Stomach (tissue), 19 donors: Measurements from ENCODE around the gene PEMT. TPM values are rescaled to one million over a fixed set of nuclear protein-coding genes. Genes with fewer than 3 reads are reported as not detected.
"Not testable (repeated sequence)": the region's sequence is repeated elsewhere in the genome, so short reads cannot be mapped to it uniquely, and the experiment has no call there.

Source experiments
- DNase-seq, 2 donors: peaks; one replicate each; pipeline versions ENCODE4 v3.0.0 to v3.0.0-alpha.2; 2013 to 2019
- H3K27ac ChIP-seq, 5 donors: fragments of 200-600 bp in 4 of 5; sonication (generic) in 4 of 5; one replicate each; pipeline ENCODE4 v1.5.1; 2013 to 2019; ENCODE audit warnings: mild to moderate bottlenecking in 1 of 5, moderate library complexity in 1 of 5
- H3K27me3 ChIP-seq, 3 donors: fragments of 200-600 bp; sonication (generic); one replicate each; pipeline ENCODE4 v1.5.1; 2017 to 2019; ENCODE audit warnings: mixed run types in 1 of 3
- H3K36me3 ChIP-seq, 4 donors: fragments of 200-600 bp; sonication (generic); 1 replicate in 3 of 4; 2 replicates in 1 of 4; pipeline ENCODE4 v1.5.1; 2016 to 2019
- H3K4me1 ChIP-seq, 4 donors: fragments of 200-600 bp; sonication (generic); one replicate each; pipeline ENCODE4 v1.5.1; 2016 to 2019
- H3K4me3 ChIP-seq, 4 donors: fragments of 200-600 bp; sonication (generic) in 3 of 4; one replicate each; pipeline ENCODE4 v1.5.1; 2016 to 2019; ENCODE audit warnings: mild to moderate bottlenecking in 1 of 4
- H3K9me3 ChIP-seq, 4 donors: fragments of 200-600 bp; sonication (generic); one replicate each; pipeline ENCODE4 v1.5.1; 2016 to 2019
- CTCF ChIP-seq, 7 experiments: fragments of 450-650 bp in 4 of 7; fragments of 200-600 bp in 3 of 7; sonication (generic) in 3 of 7; IDR thresholded peaks; one replicate each; pipeline ENCODE4 v1.5.1; 2016 to 2019; ENCODE audit warnings: antibody characterized with exemption in 7 of 7, control low read depth in 2 of 7, mild to moderate bottlenecking in 1 of 7
- EP300 ChIP-seq: sonication (generic); formaldehyde crosslinking; IDR thresholded peaks from one replicate; pipeline ENCODE4 v1.6.1; 2017; ENCODE audit warnings: antibody characterized with exemption
- POLR2A ChIP-seq, 4 donors: fragments of 450-650 bp; IDR thresholded peaks; one replicate each; pipeline ENCODE4 v1.6.1; 2016; ENCODE audit warnings: antibody characterized with exemption in 4 of 4, control low read depth in 2 of 4, mild to moderate bottlenecking in 1 of 4, moderate library complexity in 1 of 4
- POLR2AphosphoS5 ChIP-seq, 3 donors: sonication (generic); formaldehyde crosslinking; IDR thresholded peaks; one replicate each; pipeline ENCODE4 v1.6.1; 2016; ENCODE audit warnings: antibody characterized with exemption in 3 of 3
- WGBS, 5 donors: extraction: QIAGEN DNeasy Blood & Tissue Kit in 3 of 5; methylation state at CpG; one replicate each; pipeline versions ENCODE4 v1.1.5 to v1.1.7; 2013 to 2018; 5-methylcytosine and 5-hydroxymethylcytosine counted together
- intact Hi-C: fragments of 100-400 bp; cut with DNase I; formaldehyde crosslinking; loops from one replicate; pipeline ENCODE4 v1.15.1; 2023; ENCODE audit warnings: low total_unique reads
- long read RNA-seq, 10 donors: transcript quantifications; one replicate each; lab custom pipeline, GENCODE V29; 2026
- polyA plus RNA-seq, 3 donors: library from polyadenylated mRNA; stranded (reverse); fragments of 200-250 nt; gene quantifications; one replicate each; pipeline ENCODE4 v1.2.3, GENCODE V29; 2013
- total RNA-seq, 5 donors: library from RNA; depleted of rRNA; stranded (reverse); fragments of >200 nt; gene quantifications; one replicate each; pipeline versions ENCODE4 v1.1.0 to v1.2.3, GENCODE V29; 2014 to 2016
- donor health status: healthy with polysubstance abuse.
- donor health status: Bipolar disorder and iron deficiency.
- donor health status: healthy.

The PEMT gene, protein sequence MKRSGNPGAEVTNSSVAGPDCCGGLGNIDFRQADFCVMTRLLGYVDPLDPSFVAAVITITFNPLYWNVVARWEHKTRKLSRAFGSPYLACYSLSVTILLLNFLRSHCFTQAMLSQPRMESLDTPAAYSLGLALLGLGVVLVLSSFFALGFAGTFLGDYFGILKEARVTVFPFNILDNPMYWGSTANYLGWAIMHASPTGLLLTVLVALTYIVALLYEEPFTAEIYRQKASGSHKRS
- total RNA-seq (10 to 100 TPM in 4 of 5 donors, 1 to 10 TPM in 1; 7.0 to 44.6 (median 30.3) TPM), polyA plus RNA-seq (10 to 100 TPM; 13.3 to 38.1 (median 23.7) TPM)
- long read RNA-seq, donor 1, partial matches to known transcripts: 0 of 1 reads
- long read RNA-seq, donor 1, other reads (novel, unspliced or antisense): 0 of 1 reads
- long read RNA-seq, donor 2, transcript PEMT-201 (7 exons, 1,013 nt): major isoform, 7 of 10 reads
- long read RNA-seq, donor 2, partial matches to known transcripts: 0 of 10 reads
- long read RNA-seq, donor 2, other reads (novel, unspliced or antisense): 0 of 10 reads
- long read RNA-seq, donor 3, transcript PEMT-201 (7 exons, 1,013 nt): major isoform, 5 of 9 reads
- long read RNA-seq, donor 3, partial matches to known transcripts: 0 of 9 reads
- long read RNA-seq, donor 3, other reads (novel, unspliced or antisense): 0 of 9 reads
- long read RNA-seq, donor 4, partial matches to known transcripts: 0 of 3 reads
- long read RNA-seq, donor 4, other reads (novel, unspliced or antisense): 0 of 3 reads
- long read RNA-seq, donor 5, transcript PEMT-201 (7 exons, 1,013 nt): major isoform, 9 of 11 reads
- long read RNA-seq, donor 5, partial matches to known transcripts: 0 of 11 reads
- long read RNA-seq, donor 5, other reads (novel, unspliced or antisense): 0 of 11 reads
- long read RNA-seq, donor 6, transcript PEMT-201 (7 exons, 1,013 nt): major isoform, 23 of 25 reads
- long read RNA-seq, donor 6, partial matches to known transcripts: 0 of 25 reads
- long read RNA-seq, donor 6, other reads (novel, unspliced or antisense): 0 of 25 reads
- long read RNA-seq, donor 7, transcript PEMT-201 (7 exons, 1,013 nt): major isoform, 11 of 13 reads
- long read RNA-seq, donor 7, partial matches to known transcripts: 0 of 13 reads
- long read RNA-seq, donor 7, other reads (novel, unspliced or antisense): 0 of 13 reads
- long read RNA-seq, donor 8, transcript PEMT-201 (7 exons, 1,013 nt): major isoform, 12 of 15 reads
- long read RNA-seq, donor 8, partial matches to known transcripts: 0 of 15 reads
- long read RNA-seq, donor 8, other reads (novel, unspliced or antisense): 0 of 15 reads
- long read RNA-seq, donor 9, partial matches to known transcripts: 0 of 6 reads
- long read RNA-seq, donor 9, other reads (novel, unspliced or antisense): 0 of 6 reads
- long read RNA-seq, donor 10, transcript PEMT-201 (7 exons, 1,013 nt): major isoform, 5 of 8 reads
- long read RNA-seq, donor 10, partial matches to known transcripts: 0 of 8 reads
- long read RNA-seq, donor 10, other reads (novel, unspliced or antisense): 0 of 8 reads

DNA sequence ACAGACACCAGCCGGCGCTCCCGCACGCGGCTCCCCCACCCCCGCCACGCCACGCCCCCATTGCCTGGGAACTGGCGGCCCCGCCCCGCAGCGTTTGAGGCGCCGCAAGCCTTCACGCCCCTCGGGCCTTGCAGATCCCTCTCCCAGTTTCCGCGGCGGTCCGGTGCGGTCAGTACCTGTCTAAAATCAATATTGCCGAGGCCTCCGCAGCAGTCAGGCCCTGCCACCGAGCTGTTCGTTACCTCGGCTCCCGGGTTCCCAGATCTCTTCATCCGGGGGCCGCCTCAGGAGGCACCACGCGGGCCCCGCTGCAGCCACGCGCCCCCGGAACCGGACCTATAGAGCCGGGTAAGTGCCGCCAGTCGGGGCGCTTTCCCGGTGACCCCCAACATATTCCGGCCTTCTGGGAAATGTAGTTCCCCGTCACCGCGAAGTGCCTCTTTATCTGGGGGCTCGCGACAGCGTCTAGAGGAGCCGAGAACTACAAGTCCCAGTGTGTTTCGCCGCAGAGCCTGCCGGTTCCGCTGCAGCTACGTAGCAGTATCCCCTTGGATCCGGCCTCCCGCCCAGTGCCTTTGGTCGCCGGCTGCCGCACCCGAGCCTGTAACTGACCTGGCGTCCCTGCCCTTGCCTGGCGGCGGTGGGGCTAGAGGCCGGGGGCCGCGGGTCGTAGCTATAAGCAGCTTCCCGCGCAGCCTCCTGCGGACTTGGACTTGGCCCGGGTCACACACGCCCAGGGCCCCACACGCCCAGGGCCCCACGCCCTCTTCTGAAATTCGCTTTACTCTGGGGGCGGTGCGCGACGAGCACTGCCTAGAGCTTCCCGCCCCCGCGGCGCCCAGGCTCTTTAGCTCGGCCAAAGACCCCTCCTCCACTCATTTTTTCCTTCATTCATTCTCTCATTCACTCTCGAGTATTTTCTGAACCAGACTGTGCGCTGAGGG, at the start of gene PEMT:
Gene PEMT (minus strand): TSS at position 354 of the 944 bp plus-strand sequence. CDS start 82 bp downstream, at position 272.
- Histone ChIP-seq H3K4me3 (peak within 1 kb of the TSS; percentile 79 to 95 (median 86)), H3K27ac (peak within 1 kb of the TSS; percentile 86 to 95 (median 92)), H3K27me3 (no peaks in the 10 kb centered on the region), H3K9me3 (no peaks in the 10 kb centered on the region), H3K36me3 (no peaks in the 10 kb centered on the region), H3K4me1 (peaks cover 15 to 32% (median 28%) of the 10 kb centered on the region in 4 donors)
- intact Hi-C loops: no loop called here
- TF ChIP-seq POLR2A (IDR thresholded peaks at IDR 0.05) (peak in 1 of 4 donors; percentile 13), EP300 (no peak), POLR2AphosphoS5 (IDR thresholded peaks at IDR 0.05) (peak; percentile 35 to 82 (median 80)), CTCF (IDR thresholded peaks at IDR 0.05) (peak in 1 of 7 experiments; percentile 8)
- 0 to 1% (median 0%) methylated on average over 48 to 86 of the region's 86 CpGs for WGBS, 5 donors
- peak; percentile 97 to 99 for DNase-seq

GRCh38 chr17:17639661-17640270, 48.3 kb upstream of the PEMT start:
- not testable (repeated sequence) for H3K27me3 ChIP-seq, H3K27ac ChIP-seq, H3K36me3 ChIP-seq, H3K9me3 ChIP-seq, H3K4me1 ChIP-seq, H3K4me3 ChIP-seq
- intact Hi-C loops: loop anchor here (5.0 kb wide), 1 partner anchor 282 kb away; no protein-coding TSS in a partner anchor
- WGBS, 5 donors: 53 to 72% (median 68%) methylated on average over 9 of the region's 9 CpGs
- DNase-seq: peak in 1 of 2 donors; percentile 47

GRCh38 chr17:17638467-17638866, 47.0 kb upstream of the PEMT start:
- Histone ChIP-seq H3K9me3 (no peaks in the 10 kb centered on the region), H3K4me1 (no peaks in the 10 kb centered on the region), H3K36me3 (no peaks in the 10 kb centered on the region), H3K27me3 (peaks cover 0 to 4% (median 0%) of the 10 kb centered on the region in 3 donors), H3K27ac (no peak overlapping the region), H3K4me3 (no peak overlapping the region)
- intact Hi-C loops: no loop called here
- WGBS, 5 donors: 87 to 91% (median 90%) methylated on average over 2 of the region's 2 CpGs
- no peak for DNase-seq
- TF ChIP-seq CTCF (IDR thresholded peaks at IDR 0.05) (no peak), POLR2A (IDR thresholded peaks at IDR 0.05) (no peak), POLR2AphosphoS5 (IDR thresholded peaks at IDR 0.05) (no peak), EP300 (no peak)
